ENCODE data around the gene TNFRSF1A.

Gene TNFRSF1A

GRCh38 chr12:6323340-6323994, 18.4 kb downstream of the TNFRSF1A start:
- DNase-seq (ENCODE audit: low spot score): no peak

DNA sequence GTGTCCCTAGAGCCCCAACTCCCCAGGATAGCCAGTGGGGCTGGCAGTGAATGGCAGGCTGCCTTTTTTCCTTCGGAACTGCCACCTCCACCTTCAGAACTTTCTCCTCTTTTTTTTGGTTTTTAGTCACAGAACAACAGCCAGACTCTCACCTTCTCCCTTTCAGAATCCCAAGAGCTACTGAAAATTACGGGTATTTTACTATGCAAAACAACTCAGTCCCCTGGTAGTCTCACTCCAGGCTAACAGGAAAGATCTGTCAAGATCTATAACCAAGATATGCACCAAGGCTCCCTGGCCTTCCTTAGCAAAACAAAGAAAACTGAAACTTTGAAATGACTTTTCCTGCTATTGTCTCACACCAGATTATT, 18.9 kb downstream of the TNFRSF1A start:
- DNase-seq (ENCODE audit: low spot score): no peak

DNA sequence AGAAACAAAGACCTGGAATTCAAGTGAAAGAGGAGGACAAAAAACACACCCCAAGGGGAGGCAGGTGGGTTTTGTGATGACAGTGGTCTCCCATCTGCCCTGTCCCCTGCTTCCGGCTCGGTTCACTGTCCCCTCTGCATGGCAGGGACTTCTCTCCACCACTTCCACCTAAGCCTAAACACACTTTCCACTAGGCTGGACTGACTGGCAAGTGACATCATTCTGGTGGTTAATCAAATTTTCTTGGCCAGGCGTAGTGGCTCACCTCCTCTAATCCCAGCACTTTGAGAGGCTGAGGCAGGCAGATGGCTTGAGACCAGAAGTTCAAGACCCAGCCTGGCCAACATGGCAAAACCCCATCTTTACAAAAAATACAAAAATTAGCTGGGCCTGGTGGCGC, 19.5 kb downstream of the TNFRSF1A start:
- DNase-seq (ENCODE audit: low spot score): no peak

DNA sequence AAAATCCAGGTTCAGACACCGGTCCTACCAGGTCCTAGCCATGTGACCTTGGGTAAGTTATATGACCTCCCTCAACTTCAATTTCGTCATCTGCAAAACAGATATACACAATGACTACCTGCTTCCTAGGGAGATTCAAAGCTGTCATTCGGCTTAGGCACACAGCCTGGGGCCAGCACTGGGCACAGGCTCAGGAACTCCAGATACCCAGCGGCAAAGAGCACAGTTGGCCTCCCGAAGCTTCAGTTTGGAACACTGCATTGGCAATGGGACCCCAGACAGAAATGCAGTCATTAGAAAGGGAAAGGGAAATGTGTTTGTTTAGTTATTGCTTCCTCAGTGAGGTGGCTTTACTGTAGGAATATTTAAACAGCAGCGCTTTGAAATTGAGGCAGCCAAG, 20.0 kb downstream of the TNFRSF1A start:
- no peak for DNase-seq (ENCODE audit: low spot score)

- no peak for DNase-seq (ENCODE audit: low spot score)
Measured at GRCh38 chr12:6319446-6319845, 22.4 kb downstream of the TNFRSF1A start.

DNA sequence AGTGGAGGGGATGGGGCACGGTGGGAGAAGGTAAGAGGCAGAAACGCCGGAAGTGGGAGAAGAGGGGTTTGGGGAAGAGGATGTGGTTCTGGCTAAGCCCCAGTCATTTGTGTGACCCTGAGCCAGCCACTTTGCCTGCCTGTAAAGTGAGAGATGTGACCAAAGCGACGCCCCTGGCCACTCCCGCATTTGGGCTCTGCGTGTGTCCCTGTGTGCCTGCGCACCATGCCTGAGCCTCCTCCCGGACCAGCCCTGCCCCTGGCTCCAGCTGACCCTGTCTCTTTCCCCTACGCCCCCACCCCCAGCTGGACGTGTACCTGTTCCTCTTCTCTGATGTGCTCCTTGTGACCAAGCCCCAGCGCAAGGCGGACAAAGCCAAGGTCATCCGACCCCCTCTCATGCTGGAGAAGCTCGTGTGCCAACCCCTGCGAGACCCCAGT, 23.4 kb downstream of the TNFRSF1A start:
- DNase-seq (ENCODE audit: low spot score): no peak

GRCh38 chr12:6317693-6318439, 24.0 kb downstream of the TNFRSF1A start:
- DNase-seq (ENCODE audit: low spot score): no peak

GRCh38 chr12:6316921-6317692, 24.8 kb downstream of the TNFRSF1A start:
- no peak for DNase-seq (ENCODE audit: low spot score)

DNA sequence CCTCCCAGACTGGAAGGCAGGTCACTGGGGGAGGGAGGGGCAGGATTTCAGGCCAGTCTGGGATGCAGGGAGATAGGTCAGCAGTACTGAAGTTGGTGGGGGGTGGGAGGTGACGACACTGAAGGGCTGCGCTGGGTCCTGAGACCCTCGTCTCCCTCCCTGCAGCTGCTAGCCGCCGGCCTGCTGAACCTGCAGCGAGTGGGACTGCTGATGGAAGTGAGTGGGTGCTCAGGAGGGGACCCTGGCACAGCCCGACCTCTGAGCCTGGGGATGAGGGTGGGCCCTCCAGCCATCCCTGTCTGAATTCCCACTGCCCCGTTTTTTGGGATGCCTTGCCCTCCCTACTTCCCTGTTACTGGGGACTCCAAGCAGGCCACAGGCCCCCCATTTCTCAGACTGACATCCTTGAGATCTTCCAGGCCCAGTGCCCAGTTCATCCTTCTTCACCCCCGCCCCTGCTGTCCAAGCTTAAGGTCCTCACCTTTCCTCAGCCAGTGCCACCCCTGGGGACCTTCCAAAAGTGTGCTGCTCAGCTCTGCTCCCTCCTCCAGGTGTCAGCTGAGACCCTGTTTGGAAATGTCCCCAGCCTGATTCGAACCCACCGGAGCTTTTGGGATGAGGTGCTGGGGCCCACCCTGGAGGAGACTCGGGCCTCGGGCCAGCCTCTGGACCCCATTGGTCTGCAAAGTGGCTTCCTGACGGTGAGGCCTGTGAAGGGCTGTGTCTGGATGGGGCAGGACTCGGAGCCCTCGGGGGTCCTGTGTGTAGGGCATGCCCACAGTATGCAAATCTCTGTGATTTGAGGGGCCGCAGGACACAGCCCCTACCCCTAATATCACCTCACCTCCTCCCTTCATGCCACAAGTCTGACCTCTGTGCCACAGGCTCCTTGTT, 25.9 kb downstream of the TNFRSF1A start:
- DNase-seq (ENCODE audit: low spot score): no peak

DNA sequence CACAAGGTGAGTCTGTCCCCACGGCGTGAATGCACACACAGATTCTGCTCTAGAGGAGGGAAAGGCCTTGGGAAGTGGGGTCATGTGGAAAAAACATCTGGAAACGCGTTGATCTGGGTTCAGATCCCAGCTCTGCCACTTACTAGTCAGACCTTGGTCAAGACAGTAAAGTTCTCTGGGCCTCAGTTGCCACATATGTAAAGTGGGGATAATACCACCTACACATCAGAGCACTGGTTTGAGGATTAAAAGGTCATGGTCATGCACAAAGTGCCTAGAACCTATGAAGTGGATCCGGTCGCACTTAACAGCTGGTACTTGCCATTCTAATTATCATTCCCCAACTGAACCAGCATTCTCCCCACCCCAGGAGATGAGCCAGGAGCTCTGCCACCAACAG, 26.7 kb downstream of the TNFRSF1A start:
- DNase-seq (ENCODE audit: low spot score): no peak

GRCh38 chr12:6314776-6315175, 27.1 kb downstream of the TNFRSF1A start:
- DNase-seq (ENCODE audit: low spot score): no peak

DNA sequence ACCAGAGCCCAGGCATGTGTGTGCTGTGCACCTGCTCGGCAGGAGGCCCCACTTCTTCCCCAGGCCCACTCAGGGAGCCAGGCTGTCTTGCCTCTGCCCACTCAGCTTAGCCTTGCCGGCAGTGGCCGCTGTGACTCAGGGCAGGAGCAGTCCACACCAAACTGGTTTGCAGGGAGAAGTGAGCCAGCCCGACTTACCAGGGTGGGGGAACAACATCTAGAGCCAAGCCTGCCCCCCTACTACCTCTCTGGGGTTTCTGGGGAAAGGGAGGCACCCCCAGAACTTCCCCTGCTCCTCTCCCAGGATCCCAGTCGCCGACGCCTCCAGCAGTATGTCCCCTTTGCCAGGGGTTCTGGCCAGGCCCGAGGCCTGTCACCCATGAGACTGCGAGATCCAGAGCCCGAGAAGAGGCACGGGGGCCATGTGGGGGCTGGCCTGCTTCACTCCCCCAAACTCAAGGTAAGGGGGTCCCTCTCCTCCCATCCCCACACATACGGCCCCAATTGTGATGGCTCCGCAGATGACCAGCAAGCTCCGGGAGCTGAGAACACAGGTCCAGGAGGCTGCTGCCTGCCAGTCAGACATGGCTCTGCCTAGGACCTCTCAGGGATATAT, 28.4 kb downstream of the TNFRSF1A start:
- no peak for DNase-seq (ENCODE audit: low spot score)

- DNase-seq (ENCODE audit: low spot score): no peak
Measured at GRCh38 chr12:6312529-6313325, 29.1 kb downstream of the TNFRSF1A start.

DNA sequence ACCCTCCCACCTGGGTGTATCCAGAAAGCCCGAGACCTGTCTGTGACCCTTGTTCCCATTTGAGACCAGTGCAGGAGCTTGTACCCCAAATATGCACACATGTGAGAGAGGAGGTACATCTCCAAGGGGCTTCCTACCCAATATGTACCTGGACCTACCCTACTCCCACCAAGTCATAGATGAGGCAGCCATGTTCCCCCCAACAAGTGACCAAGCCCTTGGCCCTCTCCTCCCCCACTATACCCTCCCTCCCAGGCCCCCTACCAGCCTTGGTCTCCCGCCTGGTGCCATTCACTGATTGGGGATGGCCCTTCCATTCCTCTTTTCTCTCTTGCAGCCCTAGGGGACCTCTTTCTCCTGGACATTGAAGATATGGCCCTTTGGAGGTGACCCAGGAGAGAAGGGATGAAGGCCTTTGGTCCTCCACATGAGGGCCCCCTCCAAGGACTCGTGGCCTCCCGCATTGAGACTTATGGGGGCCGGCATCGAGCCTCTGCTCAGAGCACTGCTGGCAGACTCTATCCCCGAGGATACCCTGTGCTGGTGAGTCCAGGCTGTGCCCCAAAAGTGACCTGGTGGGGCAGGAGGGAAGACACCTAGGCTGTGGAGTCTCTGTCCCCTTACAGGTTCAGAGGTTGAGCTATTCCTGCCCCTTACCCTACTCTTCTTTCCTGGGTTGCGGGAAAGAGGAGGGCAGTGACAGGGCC, 29.9 kb downstream of the TNFRSF1A start:
- DNase-seq (ENCODE audit: low spot score): no peak

- no peak for DNase-seq (ENCODE audit: low spot score)
Measured at GRCh38 chr12:6310771-6311610, 30.9 kb downstream of the TNFRSF1A start.

- no peak for DNase-seq (ENCODE audit: low spot score)
Measured at GRCh38 chr12:6307529-6307928, 34.3 kb downstream of the TNFRSF1A start.

GRCh38 chr12:6306599-6307220, 35.2 kb downstream of the TNFRSF1A start:
- no peak for DNase-seq (ENCODE audit: low spot score)

DNA sequence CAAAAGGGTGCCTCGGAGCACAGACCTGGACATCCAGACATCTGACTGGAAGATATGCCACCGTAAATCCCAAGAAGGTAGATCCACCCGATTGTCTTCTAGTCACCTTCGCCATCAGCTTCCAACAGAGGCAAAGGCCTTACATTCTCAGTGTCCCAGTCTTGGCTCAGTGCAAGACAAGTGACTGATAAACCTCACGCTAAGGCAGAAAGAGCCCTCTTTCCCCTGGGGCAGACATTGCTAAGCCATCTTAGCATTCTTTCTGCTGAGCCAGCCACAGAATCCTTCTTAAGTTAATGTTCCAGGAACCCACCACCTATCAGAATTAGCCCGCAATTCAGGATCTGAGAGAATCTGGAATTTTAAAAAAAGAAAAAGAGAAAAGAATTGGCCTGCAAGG, 35.7 kb downstream of the TNFRSF1A start:
- DNase-seq (ENCODE audit: low spot score): no peak

- DNase-seq (ENCODE audit: low spot score): no peak
Measured at GRCh38 chr12:6303071-6303470, 38.8 kb downstream of the TNFRSF1A start.
